Adrenal gland (tissue), 12 donors: ENCODE data around the gene NDEL1. TPM values are rescaled to one million over a fixed set of nuclear protein-coding genes. Genes with fewer than 3 reads are reported as not detected.
A peak's percentile ranks its signal among the peaks of the same experiment; 100 is the strongest.

Source experiments
- DNase-seq, 7 donors: peaks; one replicate each; pipeline ENCODE4 v3.0.0-alpha.2; 2019 to 2020
- H3K27ac ChIP-seq, 5 donors: fragments of 200-600 bp; sonication (generic) in 4 of 5; 1 replicate in 3 of 5; 2 replicates in 2 of 5; pipeline versions ENCODE4 v1.5.1 to v1.8.0; 2016 to 2020; ENCODE audit warnings: mild to moderate bottlenecking in 1 of 5
- H3K27me3 ChIP-seq: fragments of 200-600 bp; 2 replicates; pipeline ENCODE4 v1.8.0; 2021
- H3K36me3 ChIP-seq, 2 donors: fragments of 200-600 bp; replicated peaks in 1 of 2; 1 replicate in 1 of 2; 2 replicates in 1 of 2; pipeline versions ENCODE4 v1.5.1 to v1.8.0; 2018 to 2022
- H3K4me1 ChIP-seq, 2 donors: fragments of 200-600 bp; replicated peaks in 1 of 2; 1 replicate in 1 of 2; 2 replicates in 1 of 2; pipeline versions ENCODE4 v1.5.1 to v1.8.0; 2018 to 2021
- H3K4me3 ChIP-seq, 4 donors: fragments of 200-600 bp; sonication (generic) in 3 of 4; one replicate each; pipeline ENCODE4 v1.5.1; 2016 to 2018
- H3K9me3 ChIP-seq, 3 donors: fragments of 200-600 bp; sonication (generic) in 1 of 3; replicated peaks in 1 of 3; 1 replicate in 2 of 3; 2 replicates in 1 of 3; pipeline versions ENCODE4 v1.5.1 to v1.8.0; 2016 to 2021
- CTCF ChIP-seq, 6 experiments: fragments of 450-650 bp in 4 of 6; fragments of 200-600 bp in 2 of 6; sonication (generic) in 1 of 6; IDR thresholded peaks; 1 replicate in 5 of 6; 2 replicates in 1 of 6; pipeline versions ENCODE4 v1.5.1 to v1.8.0; 2016 to 2021; ENCODE audit warnings: antibody characterized with exemption in 6 of 6, mild to moderate bottlenecking in 2 of 6, moderate library complexity in 1 of 6
- POLR2A ChIP-seq, 2 donors: fragments of 450-650 bp; IDR thresholded peaks; one replicate each; pipeline ENCODE4 v1.6.1; 2017; ENCODE audit warnings: antibody characterized with exemption in 2 of 2, mild to moderate bottlenecking in 2 of 2, moderate library complexity in 1 of 2
- WGBS, 4 donors: extraction: QIAGEN DNeasy Blood & Tissue Kit in 2 of 4; methylation state at CpG; one replicate each; pipeline versions ENCODE4 v1.1.5 to v1.1.7; 2013 to 2017; 5-methylcytosine and 5-hydroxymethylcytosine counted together
- intact Hi-C, 2 donors: fragments of 100-400 bp; cut with DNase I; formaldehyde crosslinking; loops; one replicate each; pipeline versions ENCODE4 v1.14.1 to v1.15.0; 2022 to 2023
- polyA plus RNA-seq, 3 donors: library from polyadenylated mRNA; stranded (reverse); fragments of 200-250 nt in 2 of 3; fragments of 350-450 nt in 1 of 3; fragmentation: Illumina TruSeq in 1 of 3; extraction: RNeasy Lipid Tissue Mini Kit (QIAGEN cat#74804) in 1 of 3; gene quantifications; one replicate each; pipeline ENCODE4 v1.2.3, GENCODE V29; 2013 to 2014
- total RNA-seq, 9 donors: library from RNA; depleted of rRNA in 4 of 9; stranded (reverse); fragments of >200 nt in 4 of 9; fragments of 120-200 nt in 1 of 9; fragmentation: NEBNext Ultra II Directional in 1 of 9; extraction: Animal tissue kit (Norgen Biotek cat#: 25700) in 1 of 9; gene quantifications; one replicate each; pipeline versions ENCODE4 v1.1.0 to v1.2.4, GENCODE V29; 2013 to 2023
- donor health status: healthy with polysubstance abuse.
- donor health status: Bipolar disorder and iron deficiency.
- donor health status: DM: yes; HTN: yes; CAD: no.
- donor health status: DM: no; HTN: no; CAD: no.
- donor health status: DM: no; HTN: no; CAD: no.
- donor health status: DM: yes; HTN: yes; CAD: no.

Gene NDEL1
- total and polyA plus RNA-seq, 12 donors = 21.9 to 265 (median 47.0) TPM

- Histone ChIP-seq H3K9me3 (no peaks in the 10 kb centered on the region), H3K4me1 (peaks cover 10 to 23% of the 10 kb centered on the region in 2 donors), H3K4me3 (no peak overlapping the region), H3K36me3 (peaks cover 0 to 68% of the 10 kb centered on the region in 2 donors), H3K27me3 (no peaks in the 10 kb centered on the region), H3K27ac (no peak overlapping the region)
- 93 to 96% (median 94%) methylated on average over 9 of the region's 9 CpGs for WGBS, 4 donors
- DNase-seq = peak in 1 of 7 donors; percentile 48
- no peak for TF ChIP-seq CTCF (IDR thresholded peaks at IDR 0.05)
- TF ChIP-seq POLR2A (IDR thresholded peaks at IDR 0.05) = no peak
- intact Hi-C loops = loop anchor here in 1 of 2 donors (10.0 kb wide), 1 partner anchor 270 kb away; the partner anchor contains the start of gene CCDC42
Measured at GRCh38 chr17:8475227-8475626, 39.5 kb downstream of the NDEL1 start.

- no peaks in the 10 kb centered on the region for H3K27me3 ChIP-seq
- DNase-seq = peak in 1 of 7 donors; percentile 49
- H3K4me1 ChIP-seq = peaks cover 11 to 21% of the 10 kb centered on the region in 2 donors
- H3K27ac ChIP-seq = no peak overlapping the region
- 72 to 80% (median 75%) methylated on average over 16 of the region's 16 CpGs for WGBS, 4 donors
- TF ChIP-seq POLR2A (IDR thresholded peaks at IDR 0.05) = no peak
- TF ChIP-seq CTCF (IDR thresholded peaks at IDR 0.05) = no peak
- intact Hi-C loops = loop anchor here in 1 of 2 donors (10.0 kb wide), 1 partner anchor 269 kb away; the partner anchor contains the start of gene CCDC42
- H3K9me3 ChIP-seq = no peaks in the 10 kb centered on the region
- H3K36me3 ChIP-seq = peaks cover 0 to 68% of the 10 kb centered on the region in 2 donors
- no peak overlapping the region for H3K4me3 ChIP-seq
Measured at GRCh38 chr17:8475781-8476180, 40.1 kb downstream of the NDEL1 start.

GRCh38 chr17:8476741-8477140 is 41.1 kb downstream of the NDEL1 start:
- peaks cover 0 to 73% of the 10 kb centered on the region in 2 donors for H3K36me3 ChIP-seq
- H3K4me1 ChIP-seq = peaks cover 11 to 16% of the 10 kb centered on the region in 2 donors
- H3K27me3 ChIP-seq = no peaks in the 10 kb centered on the region
- H3K9me3 ChIP-seq = no peaks in the 10 kb centered on the region
- 80 to 91% (median 91%) methylated on average over 1 to 22 of the region's 22 CpGs for WGBS, 4 donors
- intact Hi-C loops = loop anchor here in 1 of 2 donors (10.0 kb wide), 1 partner anchor 268 kb away; the partner anchor contains the start of gene CCDC42
- TF ChIP-seq CTCF (IDR thresholded peaks at IDR 0.05) = no peak
- no peak for TF ChIP-seq POLR2A (IDR thresholded peaks at IDR 0.05)
- H3K27ac ChIP-seq = no peak overlapping the region
- H3K4me3 ChIP-seq = no peak overlapping the region
- DNase-seq = peak in 1 of 7 donors; percentile 49

GRCh38 chr17:8477171-8477570 is 41.5 kb downstream of the NDEL1 start:
- H3K36me3 ChIP-seq = peaks cover 0 to 72% of the 10 kb centered on the region in 2 donors

More at GRCh38 chr17:8477171-8477570, 41.5 kb downstream of the NDEL1 start:
- intact Hi-C loops = loop anchor here in 1 of 2 donors (10.0 kb wide), 1 partner anchor 268 kb away; the partner anchor contains the start of gene CCDC42
- Histone ChIP-seq H3K9me3 (no peaks in the 10 kb centered on the region), H3K27me3 (no peaks in the 10 kb centered on the region), H3K27ac (no peak overlapping the region), H3K4me3 (no peak overlapping the region), H3K4me1 (peaks cover 11 to 16% of the 10 kb centered on the region in 2 donors)
- WGBS, 4 donors = 85 to 95% (median 90%) methylated on average over 8 of the region's 8 CpGs
- no peak for DNase-seq
- TF ChIP-seq POLR2A (IDR thresholded peaks at IDR 0.05) = no peak
- TF ChIP-seq CTCF (IDR thresholded peaks at IDR 0.05) = no peak
